ENCODE results near the gene TTC7B. TPM values are rescaled to one million over a fixed set of nuclear protein-coding genes. Genes with fewer than 3 reads are reported as not detected.

Gene TTC7B
- total and polyA plus RNA-seq, 2 experiments from 2014 or later = 7.9 to 28.6 TPM

- H3K9me2 ChIP-seq (ENCODE audit: insufficient read depth) = 0 out of 2 replicates have a peak, but pooled peaks cover 4% of the 10 kb centered on the region
- peaks cover 12% of the 10 kb centered on the region for H3K4me1 ChIP-seq (ENCODE audit: insufficient read depth)
- no peaks in the 10 kb centered on the region for H3K27me3 ChIP-seq (ENCODE audit: insufficient read depth)
- H4K20me1 ChIP-seq (replicated peaks; ENCODE audit: insufficient read depth) = no peaks in the 10 kb centered on the region
- H2AFZ ChIP-seq = no peak overlapping the region
- no peak overlapping the region for H3K4me3 ChIP-seq
- DNase-seq (ENCODE audit: low spot score) (no peak), ATAC-seq (no peak)
- no peak overlapping the region for H3K27ac Mint-ChIP-seq
- 0 out of 2 replicates have a peak overlapping the region, but pooled peaks have one; percentile 55 for H3K27ac ChIP-seq (ENCODE audit: low read depth)
- peaks cover 14% of the 10 kb centered on the region for H3K27me3 Mint-ChIP-seq (ENCODE audit: insufficient read depth, low read depth, poor library complexity)
- peaks cover 13% of the 10 kb centered on the region for H3K4me1 Mint-ChIP-seq
- H3K9me3 Mint-ChIP-seq = no peaks in the 10 kb centered on the region
- no peak overlapping the region for H3K4me2 ChIP-seq
- H3K36me3 Mint-ChIP-seq (ENCODE audit: low read depth) = no peaks in the 10 kb centered on the region; the same call in 2 of the 3 replicates
- H3K36me3 ChIP-seq (ENCODE audit: insufficient read depth) = no peaks in the 10 kb centered on the region
- H3K4me3 Mint-ChIP-seq = no peak overlapping the region
- no peaks in the 10 kb centered on the region for H3F3A ChIP-seq (replicated peaks; ENCODE audit: low read depth)
- no peaks in the 10 kb centered on the region for H3K79me2 ChIP-seq (replicated peaks; ENCODE audit: insufficient read depth)
- TF ChIP-seq ZNF462 (CRISPR knock-in tag; IDR thresholded peaks at IDR 0.05) = no peak
- no peak for TF ChIP-seq NANOG (IDR thresholded peaks at IDR 0.05; ENCODE audit: borderline replicate concordance)
- no peak for TF ChIP-seq REST (IDR thresholded peaks at IDR 0.05; ENCODE audit: unreplicated experiment)
- no peak for TF ChIP-seq CREB1 (CRISPR knock-in tag; IDR thresholded peaks at IDR 0.05; ENCODE audit: low read depth)
- TF ChIP-seq JUNB (IDR thresholded peaks at IDR 0.05; ENCODE audit: unreplicated experiment) = no peak
- TF ChIP-seq STAT1 (IDR thresholded peaks at IDR 0.05; ENCODE audit: unreplicated experiment) = no peak
- no peak for TF ChIP-seq ZNF331 (CRISPR knock-in tag; IDR thresholded peaks at IDR 0.05; ENCODE audit: low read depth)
- TF ChIP-seq, protein P1, sequence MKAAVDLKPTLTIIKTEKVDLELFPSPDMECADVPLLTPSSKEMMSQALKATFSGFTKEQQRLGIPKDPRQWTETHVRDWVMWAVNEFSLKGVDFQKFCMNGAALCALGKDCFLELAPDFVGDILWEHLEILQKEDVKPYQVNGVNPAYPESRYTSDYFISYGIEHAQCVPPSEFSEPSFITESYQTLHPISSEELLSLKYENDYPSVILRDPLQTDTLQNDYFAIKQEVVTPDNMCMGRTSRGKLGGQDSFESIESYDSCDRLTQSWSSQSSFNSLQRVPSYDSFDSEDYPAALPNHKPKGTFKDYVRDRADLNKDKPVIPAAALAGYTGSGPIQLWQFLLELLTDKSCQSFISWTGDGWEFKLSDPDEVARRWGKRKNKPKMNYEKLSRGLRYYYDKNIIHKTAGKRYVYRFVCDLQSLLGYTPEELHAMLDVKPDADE (IDR thresholded peaks at IDR 0.05) = no peak
- TF ChIP-seq POLR2AphosphoS5 (IDR thresholded peaks at IDR 0.05; ENCODE audit: low read depth) = no peak
- TF ChIP-seq EZH2 (IDR thresholded peaks at IDR 0.05; ENCODE audit: low read depth, unreplicated experiment) = no peak
- no peak for TF ChIP-seq ZNF114 (CRISPR knock-in tag; IDR thresholded peaks at IDR 0.05)
- TF ChIP-seq CTCF (conservative IDR thresholded peaks at IDR 0.05; ENCODE audit: low read depth in 2 of 2) = no peak
- no peak for TF ChIP-seq EZH2phosphoT487 (IDR thresholded peaks at IDR 0.05; ENCODE audit: unreplicated experiment)
Observed at GRCh38 chr14:90560558-90560957, 255.7 kb downstream of the TTC7B start.

Data from GM23338 (cell line).